22Rv1 (cell line): ENCODE data around the gene BBS7.

Experiments used
- H3K27ac ChIP-seq: fragments of 450-650 bp; 2 replicates; pipeline ENCODE4 v1.5.1; 2017
- CTCF ChIP-seq: fragments of 450-650 bp; IDR thresholded peaks from 2 replicates; pipeline ENCODE4 v1.5.1; 2017; ENCODE audit warnings: mild to moderate bottlenecking
- ZFX ChIP-seq: fragments of 450-650 bp; IDR thresholded peaks from 2 replicates; pipeline ENCODE4 v1.6.1; 2017; ENCODE audit warnings: antibody characterized with exemption, borderline replicate concordance

The BBS7 gene

GRCh38 chr4:121801715-121802075, 68.6 kb downstream of the BBS7 start:
- H3K27ac ChIP-seq: peak overlapping the region; percentile 78
- no peak for TF ChIP-seq ZFX
- TF ChIP-seq CTCF: no peak

- peak within 1 kb of the TSS; percentile 78 for H3K27ac ChIP-seq
- TF ChIP-seq ZFX (no peak), CTCF (no peak)
Observed at GRCh38 chr4:121800961-121801714, 69.1 kb downstream of the BBS7 start, which contains the start of gene EXOSC9. Gene EXOSC9 (plus strand): TSS chr4:121801323. CDS start chr4:121801425, 102 bp downstream.

- no peak for TF ChIP-seq CTCF
- no peak for TF ChIP-seq ZFX
Observed at GRCh38 chr4:121800638-121800960, 69.7 kb downstream of the BBS7 start.

GRCh38 chr4:121799867-121800501, 70.3 kb downstream of the BBS7 start:
- H3K27ac ChIP-seq: peak overlapping the region; percentile 78; the same call in 1 of the 2 replicates
- TF ChIP-seq CTCF (no peak), ZFX (no peak)

More at GRCh38 chr4:121800638-121800960, 69.7 kb downstream of the BBS7 start:
- H3K27ac ChIP-seq: peak overlapping the region; percentile 78

GRCh38 chr4:121799208-121799823, 71.0 kb downstream of the BBS7 start:
- TF ChIP-seq CTCF (no peak), ZFX (no peak)
- no peak overlapping the region for H3K27ac ChIP-seq

- no peak for TF ChIP-seq CTCF
- TF ChIP-seq ZFX: no peak
- no peak overlapping the region for H3K27ac ChIP-seq
Observed at GRCh38 chr4:121796283-121796682, 74.0 kb downstream of the BBS7 start.
